PC-3 (cell line): ENCODE measurements around the gene ABHD6. TPM values are rescaled to one million over a fixed set of nuclear protein-coding genes. Genes with fewer than 3 reads are reported as not detected.
A peak's percentile ranks its signal among the peaks of the same experiment; 100 is the strongest.

Experiments
- ATAC-seq: fragments of 200-7000 bp; cut with Tn5 transposase; 2 replicates; pipeline ENCODE4 v1.9.1; 2020; ENCODE audit warnings: mild to moderate bottlenecking, moderate library complexity
- BruUV-seq: library from RNA; stranded (reverse); fragments of 400-500 nt; replicated peaks from 2 replicates; lab custom pipeline; 2021; lab: Mats Ljungman, UMichigan
- CTCF ChIA-PET: fragments of 300-600 bp; sonication (Branson Sonifier 250); formaldehyde crosslinking; loops from one replicate; lab custom pipeline; 2022; ENCODE audit warnings: antibody characterized with exemption; lab: Charles Lee
- POLR2A ChIA-PET: fragments of 300-600 bp; sonication (Branson Sonifier 250); formaldehyde crosslinking; loops from one replicate; lab custom pipeline; 2022; ENCODE audit warnings: antibody characterized with exemption; ENCODE audit not compliant: unreplicated experiment; lab: Charles Lee
- DNase-seq: peaks from one replicate; pipeline ENCODE4 v3.0.0-alpha.2; 2015
- H2AFZ ChIP-seq: fragments of 300-600 bp; sonication (generic); 2 replicates; pipeline ENCODE4 v1.6.0; 2016; ENCODE audit warnings: antibody characterized with exemption, low read length
- H3F3A ChIP-seq: fragments of 300-600 bp; sonication (generic); one replicate; pipeline ENCODE4 v1.6.0; 2017; ENCODE audit warnings: antibody characterized with exemption, low read length, control low read depth, mild to moderate bottlenecking; ENCODE audit not compliant: unreplicated experiment
- H3K27ac ChIP-seq: fragments of 300-600 bp; sonication (generic); 2 replicates; pipeline ENCODE4 v1.5.1; 2016; ENCODE audit warnings: mild to moderate bottlenecking, low read length
- H3K27me3 ChIP-seq: fragments of 300-600 bp; sonication (generic); 2 replicates; pipeline ENCODE4 v1.6.1; 2016; ENCODE audit warnings: low read length, mixed read lengths
- H3K36me3 ChIP-seq: fragments of 300-600 bp; sonication (generic); 2 replicates; pipeline ENCODE4 v1.6.1; 2016; ENCODE audit warnings: low read depth, mixed run types, low read length, mixed read lengths
- H3K4me1 ChIP-seq: fragments of 300-600 bp; sonication (generic); 2 replicates; pipeline ENCODE4 v1.5.1; 2016; ENCODE audit warnings: low read length; ENCODE audit not compliant: insufficient read depth
- H3K4me2 ChIP-seq: fragments of 300-600 bp; sonication (generic); 2 replicates; pipeline ENCODE4 v1.6.0; 2016; ENCODE audit warnings: low read length
- H3K4me3 ChIP-seq: fragments of 300-600 bp; sonication (generic); 2 replicates; pipeline ENCODE4 v1.5.1; 2016; ENCODE audit warnings: mild to moderate bottlenecking, low read length, mixed read lengths
- H3K79me2 ChIP-seq: fragments of 300-600 bp; sonication (generic); 2 replicates; pipeline ENCODE4 v1.6.1; 2017; ENCODE audit warnings: low read length, mixed read lengths
- H3K9ac ChIP-seq: fragments of 300-600 bp; sonication (generic); 2 replicates; pipeline ENCODE4 v1.6.0; 2016; ENCODE audit warnings: mild to moderate bottlenecking, low read length
- H3K9me2 ChIP-seq: fragments of 300-600 bp; sonication (generic); replicated peaks from 2 replicates; pipeline ENCODE4 v1.6.1; 2016; ENCODE audit warnings: mixed run types, low read length, mixed read lengths
- H3K9me3 ChIP-seq: fragments of 300-600 bp; sonication (generic); 2 replicates; pipeline ENCODE4 v1.6.1; 2016; ENCODE audit warnings: low read length, mixed read lengths
- H4K20me1 ChIP-seq: fragments of 300-600 bp; sonication (generic); 2 replicates; pipeline ENCODE4 v1.6.1; 2016; ENCODE audit warnings: low read length, mixed read lengths
- EZH2 ChIP-seq: fragments of 300-600 bp; sonication (generic); IDR thresholded peaks from one replicate; pipeline ENCODE4 v1.6.1; 2017; ENCODE audit warnings: antibody characterized with exemption, mild to moderate bottlenecking, low read length; ENCODE audit not compliant: unreplicated experiment
- EZH2phosphoT487 ChIP-seq: fragments of 300-600 bp; sonication (generic); IDR thresholded peaks from 2 replicates; pipeline ENCODE4 v1.6.1; 2018; ENCODE audit warnings: mild to moderate bottlenecking, antibody characterized with exemption, low read length, borderline replicate concordance
- intact Hi-C: fragments of 100-400 bp; cut with micrococcal nuclease; formaldehyde crosslinking; loops from 2 replicates; pipeline ENCODE4 v1.9.0; 2023
- total RNA-seq: library from RNA; depleted of rRNA; stranded (reverse); fragments of >200 nt; gene quantifications from 2 replicates; pipeline ENCODE4 v1.2.3, GENCODE V29; 2014
- TF ChIP-seq, protein P1 (sequence below): fragments of 300-600 bp; sonication (generic); conservative IDR thresholded peaks from 2 replicates; pipeline ENCODE4 v1.5.1; 2017; ENCODE audit warnings: antibody characterized with exemption, low read depth, mild to moderate bottlenecking, low read length

Gene ABHD6
- total RNA-seq, 1 experiment from 2014 or later, result 13.4 TPM

DNA sequence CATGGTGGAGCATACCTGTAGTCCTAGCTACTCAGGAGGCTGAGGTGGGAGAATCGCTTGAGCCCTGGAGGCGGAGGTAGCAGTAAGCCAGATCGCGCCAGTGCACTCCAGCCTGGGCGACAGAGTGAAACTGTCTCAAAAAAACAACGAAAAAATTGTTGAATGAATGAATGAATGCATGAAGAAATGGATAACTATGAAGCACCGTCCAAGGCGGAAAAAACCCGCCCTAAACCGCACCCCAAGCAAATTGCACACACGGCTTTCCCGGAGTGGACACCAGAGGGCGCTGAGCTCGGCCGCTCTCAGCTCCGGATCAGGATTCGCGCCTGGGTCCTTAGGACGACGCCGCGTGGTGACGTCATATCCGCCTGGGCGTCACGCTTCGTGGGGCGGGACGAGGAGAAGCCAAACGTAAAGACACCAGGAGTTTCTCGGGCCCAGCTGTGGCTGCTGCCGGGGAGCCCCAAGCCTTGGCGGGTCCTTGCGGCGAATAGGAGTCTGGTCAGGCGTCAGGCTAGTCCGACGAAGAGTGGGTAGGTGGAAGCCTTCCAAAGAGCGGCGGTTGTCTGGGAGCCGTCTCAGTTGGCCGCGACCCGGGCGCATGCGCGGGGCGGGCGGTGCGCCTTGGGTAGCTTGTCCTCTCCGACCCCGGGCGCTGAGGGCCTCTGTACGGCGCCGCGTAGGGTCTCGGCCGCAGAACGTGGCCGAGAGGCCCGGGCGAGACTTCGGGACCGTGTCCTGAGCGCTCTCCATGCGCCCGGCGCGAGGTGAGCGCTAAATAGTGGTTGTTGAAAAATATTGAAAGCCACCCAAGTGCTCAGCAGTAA, 68.5 kb downstream of the ABHD6 start, which contains the start of the genes HTD2 and RPP14:
HTD2 (plus strand) TSS at position 639 of the 830 bp plus-strand sequence. CDS start 11,094 bp downstream, outside the sequence.
RPP14 (plus strand) TSS at position 364 of the 830 bp plus-strand sequence. CDS start 4,085 bp downstream, outside the sequence.
- DNase-seq, result peak; percentile 99
- TSS peak; percentile 58 for BruUV-seq

DNA sequence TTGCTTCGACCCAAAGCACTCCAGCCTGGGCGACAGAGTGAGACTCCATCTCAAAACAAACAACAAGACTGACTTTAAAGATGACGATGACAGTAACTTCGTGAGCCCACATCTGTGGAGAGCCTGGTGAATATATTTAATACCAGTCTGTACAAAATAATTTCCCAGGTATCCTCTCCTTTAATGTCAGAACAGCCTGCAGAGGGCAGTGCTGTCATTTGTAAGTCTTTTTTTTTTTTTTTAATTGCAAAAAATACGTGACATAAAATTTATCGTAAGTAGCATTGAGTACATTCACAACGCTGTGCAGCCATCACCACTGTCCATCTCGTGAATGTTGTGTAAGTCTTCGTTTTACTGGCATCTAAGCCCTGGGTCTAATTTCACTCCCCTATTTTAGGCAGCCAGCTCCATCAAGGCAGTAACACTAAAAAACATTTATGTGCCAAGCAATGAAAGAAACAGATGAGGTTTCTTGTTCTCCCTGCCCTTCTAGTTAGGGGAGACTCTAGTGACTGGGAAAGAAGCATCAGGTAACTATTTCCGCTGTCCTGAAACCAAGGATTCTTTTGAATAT, 70.1 kb downstream of the ABHD6 start:
- H3K9me2 ChIP-seq, result no peaks in the 10 kb centered on the region
- H3K27me3 ChIP-seq, result no peaks in the 10 kb centered on the region
- BruUV-seq, result no TSS peak
- TF ChIP-seq EZH2 (no peak), EZH2phosphoT487 (no peak)
- TF ChIP-seq, protein P1, sequence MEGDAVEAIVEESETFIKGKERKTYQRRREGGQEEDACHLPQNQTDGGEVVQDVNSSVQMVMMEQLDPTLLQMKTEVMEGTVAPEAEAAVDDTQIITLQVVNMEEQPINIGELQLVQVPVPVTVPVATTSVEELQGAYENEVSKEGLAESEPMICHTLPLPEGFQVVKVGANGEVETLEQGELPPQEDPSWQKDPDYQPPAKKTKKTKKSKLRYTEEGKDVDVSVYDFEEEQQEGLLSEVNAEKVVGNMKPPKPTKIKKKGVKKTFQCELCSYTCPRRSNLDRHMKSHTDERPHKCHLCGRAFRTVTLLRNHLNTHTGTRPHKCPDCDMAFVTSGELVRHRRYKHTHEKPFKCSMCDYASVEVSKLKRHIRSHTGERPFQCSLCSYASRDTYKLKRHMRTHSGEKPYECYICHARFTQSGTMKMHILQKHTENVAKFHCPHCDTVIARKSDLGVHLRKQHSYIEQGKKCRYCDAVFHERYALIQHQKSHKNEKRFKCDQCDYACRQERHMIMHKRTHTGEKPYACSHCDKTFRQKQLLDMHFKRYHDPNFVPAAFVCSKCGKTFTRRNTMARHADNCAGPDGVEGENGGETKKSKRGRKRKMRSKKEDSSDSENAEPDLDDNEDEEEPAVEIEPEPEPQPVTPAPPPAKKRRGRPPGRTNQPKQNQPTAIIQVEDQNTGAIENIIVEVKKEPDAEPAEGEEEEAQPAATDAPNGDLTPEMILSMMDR, result peak; percentile 77
- ATAC-seq (peak; percentile 11; the same call in 1 of the 2 replicates), DNase-seq (peak; percentile 63)
- H3K36me3 ChIP-seq, result peaks cover 27% of the 10 kb centered on the region
- peak overlapping the region; percentile 91 for H3K4me2 ChIP-seq
- H3K4me1 ChIP-seq, result peaks cover 11% of the 10 kb centered on the region
- peak overlapping the region; percentile 95 for H3K4me3 ChIP-seq
- intact Hi-C loops, result loop anchor here (2.0 kb wide), 3 partner anchors 25 to 225 kb away; partner anchors contain the start of gene PXK
- H3K27ac ChIP-seq, result no peak overlapping the region
- H4K20me1 ChIP-seq, result peaks cover 22% of the 10 kb centered on the region
- POLR2A ChIA-PET, result no interaction called here
- peak overlapping the region; percentile 98 for H3K9ac ChIP-seq
- CTCF ChIA-PET, result interaction anchor here (1.1 kb wide), 1 partner anchor 322 kb away, joined by 3 read pairs; no protein-coding TSS in a partner anchor
- H3K79me2 ChIP-seq, result peaks cover 50% of the 10 kb centered on the region
- H2AFZ ChIP-seq, result no peak overlapping the region
- no peaks in the 10 kb centered on the region for H3K9me3 ChIP-seq
- no peaks in the 10 kb centered on the region for H3F3A ChIP-seq

More for the DNA sequence above, 68.5 kb downstream of the ABHD6 start, which contains the start of the genes HTD2 and RPP14:
- ChIA-PET CTCF (interaction anchor here (0.5 to 2.2 kb wide), 19 partner anchors 11 to 220 kb away, joined by 3 to 35 read pairs (median 4); partner anchors contain the start of gene ABHD6), POLR2A (interaction anchor here (0.5 to 0.7 kb wide), 2 partner anchors 250 to 324 kb away, joined by 3 read pairs; no protein-coding TSS in a partner anchor)
- Histone ChIP-seq H3K4me2 (peak within 1 kb of the TSS; percentile 91), H2AFZ (peak within 1 kb of the TSS; percentile 59), H3F3A (no peaks in the 10 kb centered on the region), H3K27ac (peak within 1 kb of the TSS; percentile 75), H3K4me1 (peaks cover 11% of the 10 kb centered on the region), H3K27me3 (no peaks in the 10 kb centered on the region), H3K36me3 (peaks cover 15% of the 10 kb centered on the region), H3K9ac (peak within 1 kb of the TSS; percentile 98), H3K79me2 (peaks cover 42% of the 10 kb centered on the region), H3K9me2 (no peaks in the 10 kb centered on the region), H4K20me1 (peaks cover 22% of the 10 kb centered on the region), H3K4me3 (peak within 1 kb of the TSS; percentile 95), H3K9me3 (peaks cover 8% of the 10 kb centered on the region)
- intact Hi-C loops, result loop anchor here (2.0 kb wide), 3 partner anchors 27 to 227 kb away; partner anchors contain the start of gene PXK
- TF ChIP-seq, protein P1, result peak; percentile 90
- TF ChIP-seq EZH2, result no peak
- peak; percentile 92 for ATAC-seq
